ENCODE results near the gene SELENOM. TPM values are rescaled to one million over a fixed set of nuclear protein-coding genes. Genes with fewer than 3 reads are reported as not detected.

Gene SELENOM
- total and polyA plus RNA-seq, 2 of the 8 experiments (the other 6 are each of a cell fraction or from before 2014, with no cell fraction given): 22.7 to 40.0 TPM

DNA sequence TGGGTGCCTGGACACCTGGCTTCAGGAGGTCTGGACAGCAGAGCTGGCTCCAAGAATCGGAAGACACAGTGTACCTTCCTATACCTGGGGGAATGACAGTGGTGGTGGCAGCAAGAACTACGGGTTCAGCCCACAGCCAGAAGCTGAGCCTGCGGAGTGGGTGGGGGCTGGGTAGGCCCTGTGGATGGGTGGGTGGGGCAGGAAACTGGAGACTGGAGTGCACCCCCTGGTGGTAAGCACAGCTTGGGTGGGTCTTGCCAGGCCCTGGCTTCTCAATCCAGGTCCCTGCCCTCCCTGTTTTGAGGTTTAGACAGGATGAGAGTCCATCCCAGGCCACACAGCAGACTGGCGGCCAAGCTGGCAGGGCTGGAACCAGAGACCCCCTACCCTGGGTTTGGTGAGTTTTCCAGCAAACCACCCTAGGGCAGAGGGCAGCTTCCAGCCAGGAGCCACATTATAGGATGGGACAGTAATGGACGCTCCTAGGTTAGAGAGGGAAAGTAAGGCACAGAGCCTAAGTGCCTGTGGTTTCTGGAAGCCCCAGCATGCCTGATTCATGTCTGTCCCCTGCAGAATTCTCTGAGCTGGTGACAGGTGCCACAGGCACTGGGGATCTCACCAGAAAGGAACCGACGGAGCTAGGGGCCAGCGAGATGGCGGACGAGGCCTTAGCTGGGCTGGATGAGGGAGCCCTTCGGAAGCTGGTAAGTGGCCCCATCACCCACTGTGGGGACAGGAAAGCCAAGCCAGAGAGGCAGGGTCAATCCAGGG is 24.6 kb downstream of the SELENOM start:
- 94% methylated on average over 11 of the region's 11 CpGs; no CpG with 5 or more reads in 1 of the 2 experiments for WGBS, 2 experiments (ENCODE audit: extremely low coverage in 1 of 2, insufficient coverage in 1 of 2, insufficient read length in 1 of 2, insufficient replicate concordance in 2 of 2, low coverage in 1 of 2, low lambda C conversion rate in 2 of 2, missing lambda C conversion rate in 1 of 2)
- Histone ChIP-seq H3K36me3 (ENCODE audit: control insufficient read depth in 2 of 4, insufficient read depth in 4 of 4, low read length in 3 of 4) (no peaks in the 10 kb centered on the region), H3K4me2 (ENCODE audit: insufficient read depth in 1 of 2, low read depth in 2 of 2, low read length in 2 of 2) (peak overlapping the region; percentile 93 to 96; a peak in 1 of 4 replicates), H2AFZ (ENCODE audit: low read length) (no peak overlapping the region), H3K18ac (ENCODE audit: extremely low read depth, low read length) (no peak overlapping the region), H4K91ac (replicated peaks; ENCODE audit: insufficient read length, low read length) (no peak overlapping the region), H3K4ac (replicated peaks; ENCODE audit: insufficient read length, low read depth, low read length) (peak overlapping the region; percentile 41), H3K27ac (ENCODE audit: low read depth, low read length) (no peak overlapping the region), H2BK12ac (ENCODE audit: low read depth, low read length) (peak overlapping the region; percentile 77; the same call in 1 of the 2 replicates), H3K79me2 (ENCODE audit: control insufficient read depth in 1 of 2, insufficient read depth in 2 of 2, low read length in 2 of 2) (peaks cover 0 to 9% of the 10 kb centered on the region in 2 experiments; a peak in 1 of 4 replicates), H2BK5ac (ENCODE audit: low read depth, low read length) (no peak overlapping the region), H3K4me1 (replicated peaks in 1 of 4; ENCODE audit: control insufficient read depth in 3 of 4, insufficient read depth in 4 of 4, low read length in 3 of 4) (peaks cover 0 to 27% (median 16%) of the 10 kb centered on the region in 4 experiments; a peak in 6 of 7 replicates), H2BK120ac (replicated peaks; ENCODE audit: low read depth, low read length) (no peak overlapping the region), H3K56ac (replicated peaks; ENCODE audit: insufficient read length, low read depth, low read length) (no peak overlapping the region), H3K9ac (replicated peaks in 1 of 4; ENCODE audit: extremely low read depth in 1 of 4, low read depth in 3 of 4, low read length in 3 of 4) (no peak overlapping the region), H3K27me3 (replicated peaks in 1 of 4; ENCODE audit: control insufficient read depth in 3 of 4, extremely low read depth in 1 of 4, insufficient read depth in 3 of 4, low read length in 3 of 4) (peaks cover 0 to 5% (median 2%) of the 10 kb centered on the region in 4 experiments; a peak in 3 of 7 replicates), H2BK15ac (ENCODE audit: low read length) (peak overlapping the region; percentile 72; the same call in 1 of the 2 replicates), H4K5ac (ENCODE audit: insufficient read length, low read depth, low read length) (no peak overlapping the region), H4K20me1 (replicated peaks in 1 of 2; ENCODE audit: control insufficient read depth in 1 of 2, insufficient read depth in 2 of 2, low read length in 2 of 2) (peaks cover 3 to 7% of the 10 kb centered on the region in 2 experiments), H3K79me1 (ENCODE audit: low read depth, low read length) (no peaks in the 10 kb centered on the region; the same call in 1 of the 2 replicates), H3K9me3 (ENCODE audit: insufficient read depth in 2 of 2, low read depth in 1 of 2, low read length in 1 of 2) (no peaks in the 10 kb centered on the region), H3K4me3 (ENCODE audit: extremely low read depth in 1 of 4, insufficient read depth in 2 of 4, low read depth in 3 of 4, low read length in 4 of 4) (no peak overlapping the region), H3K14ac (ENCODE audit: insufficient read length) (no peak overlapping the region), H3K23ac (ENCODE audit: insufficient read length) (no peak overlapping the region), H3K23me2 (ENCODE audit: low read depth, low read length) (peaks cover 14% of the 10 kb centered on the region), H2AK5ac (ENCODE audit: low read depth, low read length) (no peak overlapping the region; the same call in 1 of the 2 replicates), H4K8ac (ENCODE audit: extremely low read depth, insufficient read depth, low read length) (no peak overlapping the region), H2BK20ac (ENCODE audit: low read length) (no peak overlapping the region)
- CTCF ChIA-PET (ENCODE audit: partially characterized antibody): interaction anchor here (0.6 to 13.3 kb wide), 24 partner anchors 9 to 305 kb away, joined by 3 to 207 read pairs (median 4); partner anchors contain the start of genes MORC2, PLA2G3, SELENOM and TUG1
- DNase-seq (ENCODE audit: low read depth in 1 of 2, low spot score in 2 of 2) (peak in 1 of 2 experiments; percentile 79), FAIRE-seq (no peak)
- POLR2A ChIA-PET (ENCODE audit: partially characterized antibody): interaction anchor here (0.7 to 12.2 kb wide), 17 partner anchors 9 to 660 kb away, joined by 3 to 220 read pairs (median 7); partner anchors contain the start of genes MORC2, SELENOM and TUG1
- TF ChIP-seq RBBP5 (IDR thresholded peaks at IDR 0.05; ENCODE audit: borderline replicate concordance, low read depth, low read length): no peak
- peak; percentile 33 to 47; a peak in 3 of 4 replicates for TF ChIP-seq RAD21 (IDR thresholded peaks at IDR 0.05 in 1 of 2, conservative IDR thresholded peaks at IDR 0.05 in 1 of 2; ENCODE audit: low read depth in 2 of 2, low read length in 2 of 2)
- TF ChIP-seq EP300 (IDR thresholded peaks at IDR 0.05; ENCODE audit: borderline replicate concordance in 1 of 2, low read depth in 2 of 2, low read length in 2 of 2): no peak
- TF ChIP-seq, protein P1, sequence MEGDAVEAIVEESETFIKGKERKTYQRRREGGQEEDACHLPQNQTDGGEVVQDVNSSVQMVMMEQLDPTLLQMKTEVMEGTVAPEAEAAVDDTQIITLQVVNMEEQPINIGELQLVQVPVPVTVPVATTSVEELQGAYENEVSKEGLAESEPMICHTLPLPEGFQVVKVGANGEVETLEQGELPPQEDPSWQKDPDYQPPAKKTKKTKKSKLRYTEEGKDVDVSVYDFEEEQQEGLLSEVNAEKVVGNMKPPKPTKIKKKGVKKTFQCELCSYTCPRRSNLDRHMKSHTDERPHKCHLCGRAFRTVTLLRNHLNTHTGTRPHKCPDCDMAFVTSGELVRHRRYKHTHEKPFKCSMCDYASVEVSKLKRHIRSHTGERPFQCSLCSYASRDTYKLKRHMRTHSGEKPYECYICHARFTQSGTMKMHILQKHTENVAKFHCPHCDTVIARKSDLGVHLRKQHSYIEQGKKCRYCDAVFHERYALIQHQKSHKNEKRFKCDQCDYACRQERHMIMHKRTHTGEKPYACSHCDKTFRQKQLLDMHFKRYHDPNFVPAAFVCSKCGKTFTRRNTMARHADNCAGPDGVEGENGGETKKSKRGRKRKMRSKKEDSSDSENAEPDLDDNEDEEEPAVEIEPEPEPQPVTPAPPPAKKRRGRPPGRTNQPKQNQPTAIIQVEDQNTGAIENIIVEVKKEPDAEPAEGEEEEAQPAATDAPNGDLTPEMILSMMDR (IDR thresholded peaks at IDR 0.05; ENCODE audit: control extremely low read depth in 1 of 3, insufficient read depth in 1 of 3, low read depth in 1 of 3, low read length in 3 of 3): peak; percentile 34 to 54 (median 35)
- TF ChIP-seq RFX5 (IDR thresholded peaks at IDR 0.05; ENCODE audit: borderline replicate concordance, low read depth, low read length): no peak
- TF ChIP-seq POLR2A (IDR thresholded peaks at IDR 0.05; ENCODE audit: control extremely low read depth in 1 of 2, low read depth in 2 of 2, low read length in 2 of 2): 0 out of 3 replicates have a peak, but pooled peaks of 1 of the 2 experiments have one; percentile 23
- no peak for TF ChIP-seq BRCA1 (IDR thresholded peaks at IDR 0.05; ENCODE audit: low read depth, low read length)
- TF ChIP-seq SP4 (IDR thresholded peaks at IDR 0.05; ENCODE audit: low read length): no peak
